MM.1S (cell line): ENCODE data around the gene GALNT7.

ENCODE experiments used
- CTCF ChIP-seq: fragments of 300-600 bp; sonication (generic); IDR thresholded peaks from 2 replicates; pipeline ENCODE4 v1.5.1; 2016; ENCODE audit warnings: antibody characterized with exemption, low read length, mixed read lengths
- EZH2 ChIP-seq: fragments of 300-600 bp; sonication (generic); optimal IDR thresholded peaks from 2 replicates; pipeline ENCODE3; 2017; ENCODE audit warnings: low read depth, mild to moderate bottlenecking, antibody characterized with exemption, low read length, mixed read lengths
- EZH2phosphoT487 ChIP-seq: fragments of 300-600 bp; sonication (generic); IDR thresholded peaks from 2 replicates; pipeline ENCODE4 v1.6.1; 2018; ENCODE audit warnings: antibody characterized with exemption, low read length

GRCh38 chr4:173370477-173371291 lies 202.1 kb downstream of the GALNT7 start, which contains the start of gene SAP30:
- TF ChIP-seq CTCF = no peak
- TF ChIP-seq EZH2phosphoT487 = no peak
- TF ChIP-seq EZH2 = no peak
